C4-2B (cell line): ENCODE results near the gene MYPN.

Experiments used
- CTCF ChIP-seq: fragments of 450-650 bp; conservative IDR thresholded peaks from 2 replicates; pipeline ENCODE4 v1.5.1; 2017; ENCODE audit warnings: mild to moderate bottlenecking
- ZFX ChIP-seq: fragments of 450-650 bp; IDR thresholded peaks from 2 replicates; pipeline ENCODE4 v1.6.1; 2017

DNA sequence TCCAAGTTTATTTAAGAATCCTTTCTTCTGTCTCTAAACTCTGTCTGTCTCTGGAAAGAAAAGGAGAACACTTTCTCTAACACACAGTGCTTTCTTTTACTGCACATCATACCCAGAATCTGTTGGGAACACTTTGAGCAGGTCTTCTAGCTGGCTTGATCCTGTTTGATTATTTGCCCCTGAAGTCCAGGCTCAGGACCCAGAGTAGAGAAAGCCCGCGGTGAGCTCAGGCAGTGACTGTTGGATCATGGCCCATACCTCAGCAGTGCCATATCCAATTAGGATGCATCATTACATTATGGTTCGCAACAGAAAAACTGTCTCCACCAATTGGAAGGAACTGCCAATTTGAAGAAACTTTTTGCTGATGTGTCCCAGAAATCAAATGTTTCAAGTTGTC lies 71.2 kb downstream of the MYPN start:
- TF ChIP-seq CTCF (no peak), ZFX (no peak)
